ENCODE data around the gene RAB6A. TPM values are rescaled to one million over a fixed set of nuclear protein-coding genes. Genes with fewer than 3 reads are reported as not detected.

RAB6A gene
- total and polyA plus RNA-seq, 3 experiments from 2014 or later: 66.9 to 125 (median 69.9) TPM

DNA sequence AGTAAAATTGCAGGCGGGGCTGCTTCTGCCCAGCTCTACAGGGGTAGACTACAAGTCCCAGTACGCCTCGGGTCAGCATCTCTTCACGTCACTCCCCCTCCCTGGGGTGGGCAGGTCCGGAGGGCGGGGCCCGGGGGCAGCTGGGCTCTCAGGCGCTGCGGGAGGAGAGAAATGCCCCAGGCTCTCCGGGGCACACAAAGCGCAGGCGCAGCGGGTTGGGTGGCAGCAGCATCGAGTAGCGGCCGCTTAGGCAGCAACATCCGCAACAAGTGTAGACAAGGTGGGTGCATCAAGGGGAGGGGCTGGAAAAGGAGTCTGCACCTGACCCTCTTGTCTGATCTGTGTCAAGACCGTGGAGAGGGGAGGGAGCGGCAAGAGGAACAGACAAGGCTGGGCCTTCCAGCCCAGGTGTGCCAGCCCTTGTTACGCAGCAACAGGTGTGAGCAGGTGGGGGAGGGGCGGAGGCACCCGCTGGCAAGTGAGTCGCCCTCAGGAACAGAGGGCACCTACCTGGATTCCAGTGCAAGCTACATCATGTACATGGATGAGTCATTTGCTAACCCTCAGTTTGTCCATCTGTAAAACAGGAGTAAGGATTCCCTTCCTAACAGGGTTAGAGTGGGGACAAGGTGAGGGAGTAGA is 113.3 kb downstream of the RAB6A start:
- DNase-seq: peak; percentile 87 to 96 (median 92)
- Mint-ChIP-seq H3K4me3 (peak overlapping the region; percentile 49 to 96 (median 89)), H3K36me3 (peaks cover 0 to 18% (median 0%) of the 10 kb centered on the region in 3 donors), H3K4me1 (peaks cover 10 to 27% (median 21%) of the 10 kb centered on the region in 3 donors), H3K9me3 (no peaks in the 10 kb centered on the region), H3K27ac (peak overlapping the region; percentile 82 to 96 (median 94)), H3K27me3 (no peaks in the 10 kb centered on the region)
- H3K27me3 ChIP-seq (ENCODE audit: insufficient read depth, low read length, poor library complexity, severe bottlenecking): no peaks in the 10 kb centered on the region
- CTCF ChIA-PET: interaction anchor here (2.4 to 3.6 kb wide), 3 partner anchors 14 to 297 kb away, joined by 5 to 17 read pairs (median 16); no protein-coding TSS in a partner anchor
- H3K4me1 ChIP-seq (ENCODE audit: insufficient read depth, low read length): peaks cover 15% of the 10 kb centered on the region
- POLR2A ChIA-PET: interaction anchor here (1.1 to 1.7 kb wide), 2 partner anchors 22 to 49 kb away, joined by 3 to 7 read pairs; partner anchors contain the start of gene FAM168A
- no peaks in the 10 kb centered on the region for H3K9me3 ChIP-seq (ENCODE audit: low read length)
- H3K36me3 ChIP-seq (ENCODE audit: insufficient read depth, low read length): no peaks in the 10 kb centered on the region
- peak overlapping the region; percentile 7 for H3K27ac ChIP-seq (ENCODE audit: low read depth, low read length)
- H3K4me3 ChIP-seq (ENCODE audit: low read length): peak overlapping the region; percentile 83

DNA sequence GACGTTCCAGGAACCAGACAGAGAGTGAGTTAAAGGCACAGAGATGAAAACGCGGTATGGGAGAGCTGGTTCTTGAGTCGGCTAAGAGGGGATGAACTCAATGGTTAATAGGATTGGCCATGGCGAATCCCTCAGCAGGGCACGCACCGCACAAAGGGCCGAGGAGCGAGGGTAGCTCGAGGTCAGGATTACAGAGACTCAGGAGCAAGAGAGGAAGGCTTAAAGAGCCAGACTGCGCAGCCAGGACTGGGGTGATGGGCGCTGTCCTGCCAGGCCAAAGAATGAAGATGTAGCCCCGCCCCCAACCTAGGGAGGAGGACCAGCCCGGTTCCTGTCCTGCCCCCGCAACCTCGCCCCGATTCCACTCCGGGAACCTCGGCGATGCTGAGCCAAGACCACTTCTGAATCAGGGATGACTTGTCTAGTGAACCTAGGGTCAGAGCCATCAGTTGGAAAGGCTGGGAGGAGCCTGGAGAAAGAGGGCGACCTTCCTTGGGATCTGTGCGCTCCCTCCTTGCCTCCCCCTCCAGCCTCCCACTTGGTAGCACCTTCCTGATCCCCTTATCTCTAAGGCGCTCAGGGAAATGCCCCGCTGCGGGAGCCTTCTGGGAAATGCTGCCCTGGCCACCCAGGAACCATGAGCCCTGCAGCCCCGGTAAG is 114.8 kb downstream of the RAB6A start, which contains the start of gene PLEKHB1:
PLEKHB1 (plus strand) TSS at position 610 of the 660 bp plus-strand sequence; CDS start at position 638, 28 bp downstream.
- H3K27me3 Mint-ChIP-seq: no peaks in the 10 kb centered on the region
- H3K27ac ChIP-seq (ENCODE audit: low read depth, low read length): no peak within 1 kb of the TSS
- H3K9me3 ChIP-seq (ENCODE audit: low read length): no peaks in the 10 kb centered on the region
- peak within 1 kb of the TSS; percentile 69 to 96 (median 92) for H3K27ac Mint-ChIP-seq
- H3K9me3 Mint-ChIP-seq: no peaks in the 10 kb centered on the region
- H3K36me3 ChIP-seq (ENCODE audit: insufficient read depth, low read length): no peaks in the 10 kb centered on the region
- peaks cover 0 to 6% (median 0%) of the 10 kb centered on the region in 3 donors for H3K36me3 Mint-ChIP-seq
- H3K4me3 ChIP-seq (ENCODE audit: low read length): no peak within 1 kb of the TSS
- H3K4me1 ChIP-seq (ENCODE audit: insufficient read depth, low read length): peaks cover 15% of the 10 kb centered on the region
- no peaks in the 10 kb centered on the region for H3K27me3 ChIP-seq (ENCODE audit: insufficient read depth, low read length, poor library complexity, severe bottlenecking)
- CTCF ChIA-PET: interaction anchor here (1.7 to 3.6 kb wide), 2 partner anchors 14 to 20 kb away, joined by 4 to 16 read pairs; no protein-coding TSS in a partner anchor
- peaks cover 10 to 27% (median 21%) of the 10 kb centered on the region in 3 donors for H3K4me1 Mint-ChIP-seq
- POLR2A ChIA-PET: no interaction called here
- peak within 1 kb of the TSS; percentile 49 to 96 (median 89) for H3K4me3 Mint-ChIP-seq
- DNase-seq: no peak

DNA sequence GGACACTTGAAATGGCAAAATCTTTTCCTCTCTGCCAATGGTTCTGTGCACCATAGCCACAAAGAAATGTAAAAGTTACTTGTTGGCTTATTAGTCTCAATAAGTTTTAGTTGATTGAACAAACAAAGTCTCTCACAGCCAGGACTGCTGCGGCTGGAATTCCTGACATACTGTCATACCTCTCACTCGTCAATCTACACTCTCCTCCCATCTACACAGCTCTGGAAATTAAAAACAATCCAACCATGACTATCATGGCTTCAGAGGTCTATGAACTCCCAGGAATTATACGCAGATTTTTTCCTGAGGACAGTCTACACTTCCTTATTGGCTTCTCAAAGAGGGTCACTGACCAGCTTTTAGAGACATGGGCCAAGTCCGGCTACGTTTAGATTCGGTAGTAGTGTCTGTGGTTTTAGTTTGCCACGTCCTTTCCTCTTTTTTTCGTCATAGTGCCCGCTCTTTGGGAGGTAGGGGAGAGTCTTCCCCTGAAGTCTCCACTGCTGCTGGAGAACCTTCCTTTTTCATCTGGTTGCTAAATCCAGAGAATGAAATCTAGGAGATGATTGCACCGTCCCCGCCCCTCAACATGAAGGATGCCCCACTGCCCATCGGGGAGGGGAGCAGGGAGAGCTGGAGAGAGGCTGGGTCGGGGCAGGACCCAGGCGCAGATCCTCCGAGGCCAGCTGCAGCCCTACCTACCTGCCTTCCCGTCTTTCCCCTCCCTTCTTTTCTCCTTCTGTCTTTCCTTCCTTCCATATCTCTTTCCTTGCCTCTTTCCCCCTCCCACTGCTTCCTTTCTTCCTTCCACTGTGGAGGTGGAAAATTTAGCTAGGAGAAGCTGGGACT is 115.5 kb downstream of the RAB6A start:
- Mint-ChIP-seq H3K36me3 (peaks cover 0 to 4% (median 0%) of the 10 kb centered on the region in 3 donors), H3K27ac (peak overlapping the region in 2 of 8 donors; percentile 59 to 76), H3K9me3 (no peaks in the 10 kb centered on the region), H3K4me3 (peak overlapping the region in 1 of 7 donors; percentile 19), H3K4me1 (peaks cover 10 to 27% (median 21%) of the 10 kb centered on the region in 3 donors), H3K27me3 (peaks cover 0 to 3% of the 10 kb centered on the region in 2 donors)
- Histone ChIP-seq H3K27ac (ENCODE audit: low read depth, low read length) (no peak overlapping the region), H3K36me3 (ENCODE audit: insufficient read depth, low read length) (no peaks in the 10 kb centered on the region), H3K9me3 (ENCODE audit: low read length) (no peaks in the 10 kb centered on the region), H3K27me3 (ENCODE audit: insufficient read depth, low read length, poor library complexity, severe bottlenecking) (no peaks in the 10 kb centered on the region), H3K4me1 (ENCODE audit: insufficient read depth, low read length) (peaks cover 15% of the 10 kb centered on the region), H3K4me3 (ENCODE audit: low read length) (no peak overlapping the region)
- POLR2A ChIA-PET: no interaction called here
- CTCF ChIA-PET: interaction anchor here (1.7 kb wide), 1 partner anchor 15 kb away, joined by 4 read pairs; no protein-coding TSS in a partner anchor
- DNase-seq: no peak

DNA sequence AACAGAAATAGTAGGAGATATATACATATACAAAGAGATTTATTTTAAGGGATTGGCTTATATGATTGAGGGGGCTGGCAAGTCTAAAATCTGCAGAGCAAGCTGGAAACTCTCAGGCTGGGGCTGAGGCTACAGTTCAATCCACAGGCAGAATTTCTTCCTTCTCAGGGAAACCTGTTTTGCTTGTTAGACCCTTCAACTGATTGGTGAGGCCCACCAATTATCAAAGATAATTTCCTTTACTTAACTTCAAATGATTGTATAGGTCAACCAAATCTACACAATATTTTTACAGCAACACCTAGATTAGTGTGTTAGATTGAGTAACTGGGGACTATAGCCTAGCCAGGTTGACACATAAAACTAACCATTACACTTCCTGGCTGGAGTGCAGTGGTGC is 119.2 kb downstream of the RAB6A start:
- H3K9me3 Mint-ChIP-seq: no peaks in the 10 kb centered on the region
- Histone ChIP-seq H3K4me3 (ENCODE audit: low read length) (no peak overlapping the region), H3K27me3 (ENCODE audit: insufficient read depth, low read length, poor library complexity, severe bottlenecking) (no peaks in the 10 kb centered on the region), H3K4me1 (ENCODE audit: insufficient read depth, low read length) (no peaks in the 10 kb centered on the region), H3K9me3 (ENCODE audit: low read length) (no peaks in the 10 kb centered on the region), H3K36me3 (ENCODE audit: insufficient read depth, low read length) (no peaks in the 10 kb centered on the region), H3K27ac (ENCODE audit: low read depth, low read length) (no peak overlapping the region)
- H3K36me3 Mint-ChIP-seq: no peaks in the 10 kb centered on the region
- DNase-seq: no peak
- ChIA-PET CTCF (interaction anchor here (0.6 to 1.3 kb wide), 2 partner anchors 16 to 398 kb away, joined by 3 to 5 read pairs; no protein-coding TSS in a partner anchor), POLR2A (no interaction called here)
- peaks cover 2 to 8% of the 10 kb centered on the region in 2 donors for H3K27me3 Mint-ChIP-seq
- no peak overlapping the region for H3K4me3 Mint-ChIP-seq
- H3K4me1 Mint-ChIP-seq: peaks cover 0 to under 1% (median 0%) of the 10 kb centered on the region in 3 donors
- no peak overlapping the region for H3K27ac Mint-ChIP-seq

DNA sequence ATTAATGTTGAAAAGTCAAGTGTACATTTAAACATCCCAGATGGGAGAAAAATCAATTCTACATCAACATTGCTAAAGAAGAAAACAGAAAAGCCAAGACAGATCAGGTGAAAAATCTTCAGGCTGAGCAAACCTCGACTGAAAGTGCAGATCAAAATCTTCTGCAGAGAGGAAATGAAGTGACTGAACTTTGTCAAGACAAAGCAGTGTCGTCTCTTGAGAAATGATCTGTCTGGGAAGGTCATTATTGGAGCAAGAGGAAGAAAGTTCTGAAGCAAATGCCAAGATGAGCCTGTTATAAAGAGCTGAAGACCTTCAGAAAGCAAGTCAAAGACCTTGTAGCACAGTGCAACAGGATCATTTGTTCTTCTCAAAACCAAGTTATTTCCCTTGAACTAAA is 120.3 kb downstream of the RAB6A start:
- CTCF ChIA-PET: interaction anchor here (1.4 to 1.7 kb wide), 2 partner anchors 15 to 20 kb away, joined by 6 to 7 read pairs; no protein-coding TSS in a partner anchor
- Histone ChIP-seq H3K9me3 (ENCODE audit: low read length) (no peaks in the 10 kb centered on the region), H3K4me1 (ENCODE audit: insufficient read depth, low read length) (no peaks in the 10 kb centered on the region), H3K4me3 (ENCODE audit: low read length) (no peak overlapping the region), H3K27ac (ENCODE audit: low read depth, low read length) (no peak overlapping the region), H3K36me3 (ENCODE audit: insufficient read depth, low read length) (no peaks in the 10 kb centered on the region), H3K27me3 (ENCODE audit: insufficient read depth, low read length, poor library complexity, severe bottlenecking) (no peaks in the 10 kb centered on the region)
- Mint-ChIP-seq H3K27ac (peak overlapping the region in 2 of 8 donors; percentile 7 to 16), H3K4me1 (no peaks in the 10 kb centered on the region), H3K27me3 (peaks cover 2 to 12% of the 10 kb centered on the region in 2 donors), H3K9me3 (no peaks in the 10 kb centered on the region), H3K4me3 (no peak overlapping the region), H3K36me3 (no peaks in the 10 kb centered on the region)
- POLR2A ChIA-PET: no interaction called here
- no peak for DNase-seq

DNA sequence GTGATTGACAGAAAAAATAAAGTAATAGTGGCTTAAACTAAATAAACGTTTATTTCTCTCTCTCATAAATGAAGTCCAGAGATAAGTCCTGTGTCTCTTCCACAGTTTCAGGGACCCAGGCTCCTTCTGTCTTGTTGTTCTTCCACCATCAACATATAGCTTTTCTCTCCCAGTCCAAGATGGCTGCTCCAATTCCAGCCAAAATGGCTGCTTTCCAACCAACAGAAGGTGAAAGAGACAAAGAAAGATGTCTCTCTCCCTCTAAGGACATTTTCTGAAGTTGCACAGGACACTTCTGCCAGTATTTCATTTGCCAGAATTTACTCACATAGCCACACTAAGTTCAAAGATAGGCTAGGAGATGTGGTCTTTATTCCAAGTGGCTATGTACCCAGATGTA is 123.9 kb downstream of the RAB6A start:
- Mint-ChIP-seq H3K9me3 (no peaks in the 10 kb centered on the region), H3K27me3 (peaks cover 2 to 12% of the 10 kb centered on the region in 2 donors), H3K4me1 (peaks cover 0 to 5% (median 0%) of the 10 kb centered on the region in 3 donors), H3K27ac (no peak overlapping the region), H3K4me3 (no peak overlapping the region), H3K36me3 (no peaks in the 10 kb centered on the region)
- Histone ChIP-seq H3K9me3 (ENCODE audit: low read length) (no peaks in the 10 kb centered on the region), H3K27ac (ENCODE audit: low read depth, low read length) (no peak overlapping the region), H3K36me3 (ENCODE audit: insufficient read depth, low read length) (no peaks in the 10 kb centered on the region), H3K27me3 (ENCODE audit: insufficient read depth, low read length, poor library complexity, severe bottlenecking) (no peaks in the 10 kb centered on the region), H3K4me1 (ENCODE audit: insufficient read depth, low read length) (peaks cover 12% of the 10 kb centered on the region), H3K4me3 (ENCODE audit: low read length) (no peak overlapping the region)
- no peak for DNase-seq
- ChIA-PET POLR2A (no interaction called here), CTCF (interaction anchor here (0.9 to 6.3 kb wide), 2 partner anchors 12 to 23 kb away, joined by 3 to 28 read pairs; no protein-coding TSS in a partner anchor)

DNA sequence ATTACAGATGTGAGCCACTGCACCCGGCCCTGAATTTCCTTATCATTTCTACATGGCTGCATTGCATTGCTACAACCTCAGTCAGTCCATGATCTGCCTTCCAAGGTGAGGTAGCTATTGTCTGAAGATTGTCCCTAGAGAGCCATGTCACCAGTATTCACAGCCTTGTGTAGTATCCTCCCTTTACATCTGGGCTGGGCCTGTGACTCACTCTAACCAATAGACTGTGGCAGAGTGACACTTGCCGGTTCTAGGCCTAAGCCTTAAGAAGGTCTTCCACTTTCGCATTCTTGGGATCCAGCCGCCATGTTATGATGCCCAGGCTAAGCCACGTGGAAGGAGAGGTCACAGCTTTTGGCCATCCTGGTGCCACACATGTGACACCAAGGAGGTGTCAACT is 124.6 kb downstream of the RAB6A start:
- Histone ChIP-seq H3K36me3 (ENCODE audit: insufficient read depth, low read length) (no peaks in the 10 kb centered on the region), H3K27ac (ENCODE audit: low read depth, low read length) (no peak overlapping the region), H3K4me3 (ENCODE audit: low read length) (no peak overlapping the region), H3K4me1 (ENCODE audit: insufficient read depth, low read length) (peaks cover 12% of the 10 kb centered on the region), H3K9me3 (ENCODE audit: low read length) (no peaks in the 10 kb centered on the region), H3K27me3 (ENCODE audit: insufficient read depth, low read length, poor library complexity, severe bottlenecking) (no peaks in the 10 kb centered on the region)
- POLR2A ChIA-PET: no interaction called here
- Mint-ChIP-seq H3K27me3 (peaks cover 2 to 12% of the 10 kb centered on the region in 2 donors), H3K27ac (peak overlapping the region in 1 of 8 donors; percentile 21), H3K4me1 (peaks cover 0 to 5% (median 0%) of the 10 kb centered on the region in 3 donors), H3K36me3 (no peaks in the 10 kb centered on the region), H3K4me3 (no peak overlapping the region), H3K9me3 (no peaks in the 10 kb centered on the region)
- CTCF ChIA-PET: interaction anchor here (6.3 kb wide), 1 partner anchor 11 kb away, joined by 28 read pairs; no protein-coding TSS in a partner anchor
- DNase-seq: no peak

Data from CD8-positive, alpha-beta memory T cell (primary cell).